ENCODE results near the gene KCTD1.

The KCTD1 gene

GRCh38 chr18:26434887-26435286 lies 113.5 kb downstream of the KCTD1 start:
- no peak overlapping the region for H3K27ac ChIP-seq (ENCODE audit: low read length)

DNA sequence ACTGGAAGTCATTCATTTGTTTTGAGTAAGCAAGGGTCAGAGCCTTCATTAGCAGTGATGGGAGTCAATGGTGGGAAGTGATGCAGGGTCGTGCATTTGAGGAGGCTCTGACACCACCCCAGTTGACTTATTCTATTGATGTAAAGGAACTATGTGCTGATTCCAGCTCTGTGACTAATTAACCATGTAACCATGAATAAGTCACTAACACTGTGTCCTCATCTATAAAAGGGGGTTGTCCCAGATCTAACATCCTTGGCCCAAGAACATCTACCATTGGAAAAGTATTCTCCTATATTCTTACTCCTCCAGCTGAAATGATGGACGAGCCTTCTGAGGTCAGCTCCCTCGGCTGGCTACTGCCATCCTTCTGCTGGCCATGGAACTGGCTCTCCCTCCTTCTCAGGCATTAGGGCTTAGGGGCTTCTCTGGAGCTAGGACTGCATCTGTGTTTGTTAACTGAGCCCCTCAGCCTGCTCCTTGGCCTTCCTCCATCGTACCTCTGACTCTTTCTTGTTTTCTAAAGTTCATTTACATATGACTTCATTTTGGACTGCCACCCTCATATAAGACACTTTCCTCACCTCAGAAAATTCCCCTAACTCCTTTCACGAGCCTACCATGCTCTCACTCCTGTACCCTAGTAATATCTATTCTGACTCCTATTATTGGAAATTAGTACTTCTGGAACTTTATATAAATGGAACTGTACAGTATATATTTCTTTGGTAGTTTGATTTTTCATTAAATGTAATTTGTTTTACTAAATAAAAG lies 115.5 kb downstream of the KCTD1 start:
- H3K4me3 ChIP-seq (ENCODE audit: low read depth in 1 of 2, low read length in 2 of 2): no peak overlapping the region
- no peaks in the 10 kb centered on the region for H3K27me3 ChIP-seq (ENCODE audit: low read depth, low read length)
- no peaks in the 10 kb centered on the region for H3K9me3 ChIP-seq (ENCODE audit: control insufficient read depth in 1 of 2, low read length in 2 of 2)
- no peaks in the 10 kb centered on the region for H3K4me1 ChIP-seq (ENCODE audit: control insufficient read depth in 1 of 2, insufficient read depth in 2 of 2, low read length in 2 of 2)
- H3K36me3 ChIP-seq (ENCODE audit: control insufficient read depth in 1 of 2, insufficient read depth in 2 of 2, low read length in 2 of 2): no peaks in the 10 kb centered on the region
- H3K27ac ChIP-seq (ENCODE audit: low read length): no peak overlapping the region

More at GRCh38 chr18:26434887-26435286, 113.5 kb downstream of the KCTD1 start:
- H3K36me3 ChIP-seq (ENCODE audit: control insufficient read depth in 1 of 2, insufficient read depth in 2 of 2, low read length in 2 of 2): no peaks in the 10 kb centered on the region
- H3K4me1 ChIP-seq (ENCODE audit: control insufficient read depth in 1 of 2, insufficient read depth in 2 of 2, low read length in 2 of 2): no peaks in the 10 kb centered on the region
- no peak overlapping the region for H3K4me3 ChIP-seq (ENCODE audit: low read depth in 1 of 2, low read length in 2 of 2)
- no peaks in the 10 kb centered on the region for H3K9me3 ChIP-seq (ENCODE audit: control insufficient read depth in 1 of 2, low read length in 2 of 2)
- no peaks in the 10 kb centered on the region for H3K27me3 ChIP-seq (ENCODE audit: low read depth, low read length)

DNA sequence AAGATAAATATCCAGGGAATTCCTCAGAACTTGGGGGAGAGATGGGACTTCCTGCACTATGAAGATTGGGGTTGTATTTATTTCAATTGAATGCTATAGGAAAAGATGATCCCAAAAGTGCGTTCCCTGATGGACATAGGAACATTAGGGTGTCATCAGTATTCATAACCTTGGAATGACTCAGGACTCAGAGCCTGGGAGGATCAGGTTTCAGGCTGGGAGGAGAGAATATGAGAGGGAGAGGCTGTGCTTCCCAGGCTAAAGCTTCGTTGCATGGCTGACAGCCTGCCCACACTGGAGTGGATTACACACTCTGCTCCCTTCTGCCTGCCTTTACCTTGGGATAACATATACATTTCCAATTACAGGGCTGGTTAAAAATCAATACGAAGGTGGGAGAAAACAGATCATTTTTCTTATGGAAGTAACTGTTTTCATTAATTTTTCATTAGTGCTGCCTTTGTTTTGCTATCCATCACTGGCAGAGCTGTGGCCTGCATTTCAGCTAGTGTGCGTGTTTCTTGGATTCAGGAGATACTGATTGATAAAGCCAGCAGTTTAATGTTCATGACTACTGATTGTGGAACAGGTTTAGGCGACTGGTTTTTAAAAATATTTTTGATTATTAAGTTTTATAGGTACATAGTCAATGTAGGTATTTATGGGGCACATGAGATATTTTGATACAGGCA lies 118.7 kb downstream of the KCTD1 start:
- Histone ChIP-seq H3K4me3 (ENCODE audit: low read depth in 1 of 2, low read length in 2 of 2) (no peak overlapping the region), H3K27ac (ENCODE audit: low read length) (no peak overlapping the region), H3K36me3 (ENCODE audit: control insufficient read depth in 1 of 2, insufficient read depth in 2 of 2, low read length in 2 of 2) (no peaks in the 10 kb centered on the region), H3K27me3 (ENCODE audit: low read depth, low read length) (no peaks in the 10 kb centered on the region), H3K9me3 (ENCODE audit: control insufficient read depth in 1 of 2, low read length in 2 of 2) (no peaks in the 10 kb centered on the region), H3K4me1 (ENCODE audit: control insufficient read depth in 1 of 2, insufficient read depth in 2 of 2, low read length in 2 of 2) (no peaks in the 10 kb centered on the region)

GRCh38 chr18:26425148-26425531 lies 123.2 kb downstream of the KCTD1 start:
- Histone ChIP-seq H3K4me3 (ENCODE audit: low read depth in 1 of 2, low read length in 2 of 2) (no peak overlapping the region), H3K9me3 (ENCODE audit: control insufficient read depth in 1 of 2, low read length in 2 of 2) (no peaks in the 10 kb centered on the region), H3K27me3 (ENCODE audit: low read depth, low read length) (no peaks in the 10 kb centered on the region), H3K27ac (ENCODE audit: low read length) (no peak overlapping the region), H3K4me1 (ENCODE audit: control insufficient read depth in 1 of 2, insufficient read depth in 2 of 2, low read length in 2 of 2) (no peaks in the 10 kb centered on the region), H3K36me3 (ENCODE audit: control insufficient read depth in 1 of 2, insufficient read depth in 2 of 2, low read length in 2 of 2) (no peaks in the 10 kb centered on the region)

DNA sequence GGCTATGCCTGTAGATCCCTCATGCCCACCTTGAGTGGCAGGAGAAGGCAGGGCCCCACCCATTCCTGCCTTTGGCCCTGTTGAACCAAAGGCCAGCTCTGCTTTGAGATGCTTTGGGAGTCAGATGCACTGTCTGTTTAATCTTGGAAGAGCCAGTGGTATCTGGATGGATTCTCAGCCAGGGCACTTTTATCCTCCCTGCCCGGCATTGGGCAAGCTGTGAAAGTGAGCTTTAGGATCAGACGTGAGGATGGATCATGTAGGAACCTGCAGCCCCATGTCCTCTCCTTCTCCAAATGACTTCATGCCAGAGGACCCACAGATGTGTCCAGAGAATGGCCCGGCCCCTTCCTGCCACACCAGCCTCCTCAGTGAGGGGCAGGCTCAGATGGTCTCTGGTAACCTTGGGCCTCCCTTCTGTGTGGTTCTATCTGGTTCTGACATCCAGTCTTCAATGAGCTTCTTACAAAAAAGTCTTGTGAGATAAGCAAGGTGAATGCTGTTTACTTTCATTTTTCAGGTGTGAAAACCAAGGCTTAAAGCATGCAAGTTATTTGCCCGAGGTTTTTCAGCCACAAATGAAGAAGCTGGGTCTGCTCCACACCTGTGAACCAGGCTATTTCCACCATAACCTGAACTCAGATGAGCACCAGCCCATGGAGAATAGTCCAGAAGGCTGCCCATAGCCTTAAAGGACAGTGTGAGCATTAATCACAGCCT lies 123.8 kb downstream of the KCTD1 start:
- Histone ChIP-seq H3K27ac (ENCODE audit: low read length) (no peak overlapping the region), H3K9me3 (ENCODE audit: control insufficient read depth in 1 of 2, low read length in 2 of 2) (no peaks in the 10 kb centered on the region), H3K36me3 (ENCODE audit: control insufficient read depth in 1 of 2, insufficient read depth in 2 of 2, low read length in 2 of 2) (no peaks in the 10 kb centered on the region), H3K27me3 (ENCODE audit: low read depth, low read length) (no peaks in the 10 kb centered on the region), H3K4me3 (ENCODE audit: low read depth in 1 of 2, low read length in 2 of 2) (no peak overlapping the region), H3K4me1 (ENCODE audit: control insufficient read depth in 1 of 2, insufficient read depth in 2 of 2, low read length in 2 of 2) (no peaks in the 10 kb centered on the region)

DNA sequence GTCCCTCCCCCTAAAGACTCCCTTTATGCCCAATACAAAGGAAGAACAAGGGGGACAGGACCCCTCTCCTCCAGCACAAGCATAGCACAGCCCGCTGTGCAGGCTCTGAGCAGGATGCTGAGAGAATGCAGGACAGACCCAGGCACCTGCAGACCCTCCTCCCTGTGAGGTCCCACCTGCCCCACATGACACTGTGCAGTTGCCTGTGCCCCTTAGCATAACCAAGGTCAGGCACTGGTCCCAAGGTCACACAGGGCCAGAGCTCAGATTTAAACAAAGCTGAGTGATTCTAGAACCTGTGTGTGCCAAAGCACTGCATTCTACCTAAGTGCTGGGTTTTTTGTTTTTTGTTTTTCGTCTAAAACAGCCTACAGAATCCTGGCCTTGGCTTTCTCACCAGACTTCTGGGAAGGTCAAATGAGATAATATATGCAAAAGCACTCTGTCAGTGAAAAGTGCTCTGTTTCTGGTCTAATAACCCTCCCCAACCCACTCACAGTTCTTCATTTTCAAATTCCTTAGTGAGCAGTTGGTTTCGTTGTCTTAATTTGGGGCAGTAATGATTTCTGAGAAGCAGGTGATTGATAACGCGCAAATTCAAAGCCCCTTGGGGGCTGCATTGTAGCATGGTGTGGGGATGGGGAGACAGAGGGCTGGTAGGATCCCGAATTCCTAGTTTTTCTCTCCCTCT lies 125.7 kb downstream of the KCTD1 start:
- no peak overlapping the region for H3K27ac ChIP-seq (ENCODE audit: low read length)
- no peaks in the 10 kb centered on the region for H3K27me3 ChIP-seq (ENCODE audit: low read depth, low read length)

GRCh38 chr18:26421931-26422330 lies 126.4 kb downstream of the KCTD1 start:
- Histone ChIP-seq H3K9me3 (ENCODE audit: control insufficient read depth in 1 of 2, low read length in 2 of 2) (no peaks in the 10 kb centered on the region), H3K27ac (ENCODE audit: low read length) (no peak overlapping the region), H3K4me3 (ENCODE audit: low read depth in 1 of 2, low read length in 2 of 2) (no peak overlapping the region), H3K27me3 (ENCODE audit: low read depth, low read length) (no peaks in the 10 kb centered on the region), H3K4me1 (ENCODE audit: control insufficient read depth in 1 of 2, insufficient read depth in 2 of 2, low read length in 2 of 2) (no peaks in the 10 kb centered on the region), H3K36me3 (ENCODE audit: control insufficient read depth in 1 of 2, insufficient read depth in 2 of 2, low read length in 2 of 2) (no peaks in the 10 kb centered on the region)

More for the DNA sequence above, 125.7 kb downstream of the KCTD1 start:
- Histone ChIP-seq H3K9me3 (ENCODE audit: control insufficient read depth in 1 of 2, low read length in 2 of 2) (no peaks in the 10 kb centered on the region), H3K4me1 (ENCODE audit: control insufficient read depth in 1 of 2, insufficient read depth in 2 of 2, low read length in 2 of 2) (no peaks in the 10 kb centered on the region), H3K4me3 (ENCODE audit: low read depth in 1 of 2, low read length in 2 of 2) (no peak overlapping the region), H3K36me3 (ENCODE audit: control insufficient read depth in 1 of 2, insufficient read depth in 2 of 2, low read length in 2 of 2) (no peaks in the 10 kb centered on the region)

GRCh38 chr18:26421503-26421902 lies 126.8 kb downstream of the KCTD1 start:
- Histone ChIP-seq H3K4me3 (ENCODE audit: low read depth in 1 of 2, low read length in 2 of 2) (no peak overlapping the region), H3K27ac (ENCODE audit: low read length) (no peak overlapping the region), H3K9me3 (ENCODE audit: control insufficient read depth in 1 of 2, low read length in 2 of 2) (no peaks in the 10 kb centered on the region), H3K4me1 (ENCODE audit: control insufficient read depth in 1 of 2, insufficient read depth in 2 of 2, low read length in 2 of 2) (no peaks in the 10 kb centered on the region), H3K36me3 (ENCODE audit: control insufficient read depth in 1 of 2, insufficient read depth in 2 of 2, low read length in 2 of 2) (no peaks in the 10 kb centered on the region), H3K27me3 (ENCODE audit: low read depth, low read length) (no peaks in the 10 kb centered on the region)

GRCh38 chr18:26419746-26420145 lies 128.6 kb downstream of the KCTD1 start:
- Histone ChIP-seq H3K9me3 (ENCODE audit: control insufficient read depth in 1 of 2, low read length in 2 of 2) (no peaks in the 10 kb centered on the region), H3K36me3 (ENCODE audit: control insufficient read depth in 1 of 2, insufficient read depth in 2 of 2, low read length in 2 of 2) (no peaks in the 10 kb centered on the region), H3K27me3 (ENCODE audit: low read depth, low read length) (no peaks in the 10 kb centered on the region), H3K27ac (ENCODE audit: low read length) (no peak overlapping the region), H3K4me3 (ENCODE audit: low read depth in 1 of 2, low read length in 2 of 2) (no peak overlapping the region), H3K4me1 (ENCODE audit: control insufficient read depth in 1 of 2, insufficient read depth in 2 of 2, low read length in 2 of 2) (no peaks in the 10 kb centered on the region)

DNA sequence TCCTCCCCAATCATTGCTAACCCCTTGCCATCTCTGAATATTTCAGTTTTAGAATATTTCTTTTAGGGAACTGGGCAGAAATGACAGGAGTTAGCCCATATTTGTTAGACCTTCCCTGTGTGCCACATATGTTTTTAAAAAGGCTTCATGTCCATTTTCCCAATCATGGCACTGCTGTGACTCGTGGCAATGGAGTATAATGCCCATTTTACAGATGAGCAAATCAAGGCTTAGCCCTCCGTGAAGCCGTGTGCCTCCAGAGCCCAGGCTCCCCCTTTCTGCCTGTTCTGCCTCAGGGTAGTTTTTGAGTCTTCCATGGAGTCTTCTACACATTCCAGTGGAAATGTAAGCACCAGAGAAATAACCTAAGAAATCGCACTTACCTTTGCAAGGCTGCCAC lies 130.1 kb downstream of the KCTD1 start:
- H3K4me3 ChIP-seq (ENCODE audit: low read depth in 1 of 2, low read length in 2 of 2): no peak overlapping the region
- H3K27ac ChIP-seq (ENCODE audit: low read length): no peak overlapping the region
- no peaks in the 10 kb centered on the region for H3K27me3 ChIP-seq (ENCODE audit: low read depth, low read length)
- H3K9me3 ChIP-seq (ENCODE audit: control insufficient read depth in 1 of 2, low read length in 2 of 2): no peaks in the 10 kb centered on the region
- no peaks in the 10 kb centered on the region for H3K36me3 ChIP-seq (ENCODE audit: control insufficient read depth in 1 of 2, insufficient read depth in 2 of 2, low read length in 2 of 2)
- H3K4me1 ChIP-seq (ENCODE audit: control insufficient read depth in 1 of 2, insufficient read depth in 2 of 2, low read length in 2 of 2): no peaks in the 10 kb centered on the region

GRCh38 chr18:26417190-26417589 lies 131.2 kb downstream of the KCTD1 start:
- no peaks in the 10 kb centered on the region for H3K4me1 ChIP-seq (ENCODE audit: control insufficient read depth in 1 of 2, insufficient read depth in 2 of 2, low read length in 2 of 2)
- H3K9me3 ChIP-seq (ENCODE audit: control insufficient read depth in 1 of 2, low read length in 2 of 2): no peaks in the 10 kb centered on the region
- no peak overlapping the region for H3K4me3 ChIP-seq (ENCODE audit: low read depth in 1 of 2, low read length in 2 of 2)
- H3K27me3 ChIP-seq (ENCODE audit: low read depth, low read length): no peaks in the 10 kb centered on the region
- H3K27ac ChIP-seq (ENCODE audit: low read length): no peak overlapping the region
- H3K36me3 ChIP-seq (ENCODE audit: control insufficient read depth in 1 of 2, insufficient read depth in 2 of 2, low read length in 2 of 2): no peaks in the 10 kb centered on the region

Measured in muscle layer of duodenum (tissue), 2 donors.